ENCODE results near the gene BRF1. TPM values are rescaled to one million over a fixed set of nuclear protein-coding genes. Genes with fewer than 3 reads are reported as not detected.

The BRF1 gene
- total and polyA plus RNA-seq, 8 donors, result 13.6 to 50.2 (median 20.4) TPM

DNA sequence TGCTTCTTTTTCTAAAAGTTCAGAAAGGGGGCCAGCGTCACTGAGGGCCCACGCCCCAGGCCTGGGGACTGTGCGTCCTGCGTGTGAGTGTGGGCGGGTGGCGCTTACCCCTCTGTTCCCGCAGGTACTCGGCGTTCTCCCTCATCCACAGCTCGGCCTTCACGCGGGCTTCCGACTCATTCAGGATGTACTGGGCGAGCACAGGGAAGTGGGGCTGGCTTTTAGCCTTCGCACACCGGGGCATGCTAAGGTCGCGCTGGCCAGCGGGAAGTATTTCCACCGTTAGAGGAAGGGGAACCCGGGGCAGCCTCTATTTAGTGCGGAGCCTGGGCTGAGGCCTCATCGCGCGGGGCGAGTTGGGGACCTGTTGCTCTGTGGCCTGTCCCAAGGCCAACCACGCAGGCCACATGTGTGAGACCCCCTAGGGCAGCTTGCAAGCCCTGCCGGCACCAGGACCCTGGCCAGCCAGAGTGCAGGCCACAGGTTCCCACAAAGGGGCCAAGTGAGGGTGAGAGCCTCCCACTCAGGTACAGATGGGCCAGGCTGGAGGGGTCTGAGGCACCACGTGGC is 81.7 kb downstream of the BRF1 start:
- no peak for ATAC-seq
- Histone ChIP-seq H3K4me1 (no peaks in the 10 kb centered on the region), H3K9me3 (no peaks in the 10 kb centered on the region), H3K27ac (no peak overlapping the region), H3K27me3 (no peaks in the 10 kb centered on the region), H3K4me3 (no peak overlapping the region), H3K36me3 (peaks cover 3 to 24% (median 8%) of the 10 kb centered on the region in 3 donors)
- DNase-seq, result no peak
- no peak for FAIRE-seq
- intact Hi-C loops (cut with DNase I), result no loop called here
- WGBS, 2 donors, result 95 to 96% methylated on average over 29 of the region's 29 CpGs
- no peak for TF ChIP-seq CTCF (IDR thresholded peaks at IDR 0.05)

GRCh38 chr14:105218611-105219010 is 82.2 kb downstream of the BRF1 start:
- Histone ChIP-seq H3K36me3 (peaks cover 3 to 24% (median 8%) of the 10 kb centered on the region in 3 donors), H3K4me3 (no peak overlapping the region), H3K4me1 (no peaks in the 10 kb centered on the region), H3K27ac (no peak overlapping the region), H3K9me3 (no peaks in the 10 kb centered on the region), H3K27me3 (no peaks in the 10 kb centered on the region)
- TF ChIP-seq CTCF (IDR thresholded peaks at IDR 0.05), result no peak
- 95 to 98% methylated on average over 19 of the region's 19 CpGs for WGBS, 2 donors
- no peak for ATAC-seq
- FAIRE-seq, result no peak
- DNase-seq, result no peak
- intact Hi-C loops (cut with DNase I), result no loop called here

GRCh38 chr14:105217774-105218173 is 83.0 kb downstream of the BRF1 start:
- no peak for ATAC-seq
- 94% methylated on average over 11 of the region's 11 CpGs for WGBS, 2 donors
- H3K27me3 ChIP-seq, result no peaks in the 10 kb centered on the region
- H3K4me3 ChIP-seq, result no peak overlapping the region
- H3K36me3 ChIP-seq, result peaks cover 3 to 30% (median 8%) of the 10 kb centered on the region in 3 donors
- DNase-seq, result no peak
- intact Hi-C loops (cut with DNase I), result no loop called here
- no peak for FAIRE-seq
- no peak for TF ChIP-seq CTCF (IDR thresholded peaks at IDR 0.05)
- no peaks in the 10 kb centered on the region for H3K9me3 ChIP-seq
- no peaks in the 10 kb centered on the region for H3K4me1 ChIP-seq
- H3K27ac ChIP-seq, result no peak overlapping the region

GRCh38 chr14:105216490-105217247 is 84.1 kb downstream of the BRF1 start:
- no peaks in the 10 kb centered on the region for H3K4me1 ChIP-seq
- intact Hi-C loops (cut with DNase I), result no loop called here
- DNase-seq (no peak), ATAC-seq (no peak), FAIRE-seq (no peak)
- TF ChIP-seq CTCF (IDR thresholded peaks at IDR 0.05), result no peak
- no peak overlapping the region for H3K27ac ChIP-seq
- 90 to 93% methylated on average over 30 of the region's 30 CpGs for WGBS, 2 donors
- H3K9me3 ChIP-seq, result no peaks in the 10 kb centered on the region
- peaks cover 3 to 34% (median 8%) of the 10 kb centered on the region in 3 donors for H3K36me3 ChIP-seq
- no peak overlapping the region for H3K4me3 ChIP-seq
- H3K27me3 ChIP-seq, result no peaks in the 10 kb centered on the region

- no peak for FAIRE-seq
- intact Hi-C loops (cut with DNase I), result no loop called here
- Histone ChIP-seq H3K36me3 (peaks cover 3 to 29% (median 8%) of the 10 kb centered on the region in 3 donors), H3K27me3 (no peaks in the 10 kb centered on the region), H3K27ac (no peak overlapping the region), H3K4me1 (no peaks in the 10 kb centered on the region), H3K4me3 (no peak overlapping the region), H3K9me3 (no peaks in the 10 kb centered on the region)
- 97 to 100% methylated on average over 3 of the region's 3 CpGs for WGBS, 2 donors
- no peak for ATAC-seq
- no peak for DNase-seq
- TF ChIP-seq CTCF (IDR thresholded peaks at IDR 0.05), result no peak
Measured at GRCh38 chr14:105215602-105216001, 85.2 kb downstream of the BRF1 start.

Data from pancreas (tissue), 10 donors.